ENCODE measurements around the gene ZNF316.

DNA sequence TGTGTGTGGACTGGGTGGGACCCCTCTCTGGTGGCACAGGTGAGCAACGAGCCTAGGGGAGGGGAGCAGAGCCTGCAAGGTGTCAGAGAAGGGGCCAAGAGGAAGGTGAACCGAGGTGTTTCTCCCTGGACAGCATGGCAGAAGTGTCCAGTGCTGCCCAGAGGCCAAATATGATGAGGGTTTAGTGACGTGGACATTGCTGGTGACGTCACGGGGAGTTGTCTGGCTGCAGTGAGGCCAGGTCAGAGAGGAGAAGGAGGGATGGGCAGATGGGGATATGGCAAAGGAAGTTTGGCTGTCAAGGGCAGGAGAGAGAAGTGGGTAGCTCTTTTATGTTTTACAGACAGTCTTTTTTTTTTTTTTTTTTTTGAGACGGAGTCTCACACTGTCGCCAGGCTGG lies 24.3 kb upstream of the ZNF316 start:
- TF ChIP-seq, protein P1, sequence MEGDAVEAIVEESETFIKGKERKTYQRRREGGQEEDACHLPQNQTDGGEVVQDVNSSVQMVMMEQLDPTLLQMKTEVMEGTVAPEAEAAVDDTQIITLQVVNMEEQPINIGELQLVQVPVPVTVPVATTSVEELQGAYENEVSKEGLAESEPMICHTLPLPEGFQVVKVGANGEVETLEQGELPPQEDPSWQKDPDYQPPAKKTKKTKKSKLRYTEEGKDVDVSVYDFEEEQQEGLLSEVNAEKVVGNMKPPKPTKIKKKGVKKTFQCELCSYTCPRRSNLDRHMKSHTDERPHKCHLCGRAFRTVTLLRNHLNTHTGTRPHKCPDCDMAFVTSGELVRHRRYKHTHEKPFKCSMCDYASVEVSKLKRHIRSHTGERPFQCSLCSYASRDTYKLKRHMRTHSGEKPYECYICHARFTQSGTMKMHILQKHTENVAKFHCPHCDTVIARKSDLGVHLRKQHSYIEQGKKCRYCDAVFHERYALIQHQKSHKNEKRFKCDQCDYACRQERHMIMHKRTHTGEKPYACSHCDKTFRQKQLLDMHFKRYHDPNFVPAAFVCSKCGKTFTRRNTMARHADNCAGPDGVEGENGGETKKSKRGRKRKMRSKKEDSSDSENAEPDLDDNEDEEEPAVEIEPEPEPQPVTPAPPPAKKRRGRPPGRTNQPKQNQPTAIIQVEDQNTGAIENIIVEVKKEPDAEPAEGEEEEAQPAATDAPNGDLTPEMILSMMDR (IDR thresholded peaks at IDR 0.05 in 2 of 3, conservative IDR thresholded peaks at IDR 0.05 in 1 of 3; ENCODE audit: control insufficient read depth in 2 of 3, extremely low read depth in 1 of 3, insufficient read depth in 1 of 3, low read depth in 3 of 3, low read length in 3 of 3), result no peak
- TF ChIP-seq, protein P2, sequence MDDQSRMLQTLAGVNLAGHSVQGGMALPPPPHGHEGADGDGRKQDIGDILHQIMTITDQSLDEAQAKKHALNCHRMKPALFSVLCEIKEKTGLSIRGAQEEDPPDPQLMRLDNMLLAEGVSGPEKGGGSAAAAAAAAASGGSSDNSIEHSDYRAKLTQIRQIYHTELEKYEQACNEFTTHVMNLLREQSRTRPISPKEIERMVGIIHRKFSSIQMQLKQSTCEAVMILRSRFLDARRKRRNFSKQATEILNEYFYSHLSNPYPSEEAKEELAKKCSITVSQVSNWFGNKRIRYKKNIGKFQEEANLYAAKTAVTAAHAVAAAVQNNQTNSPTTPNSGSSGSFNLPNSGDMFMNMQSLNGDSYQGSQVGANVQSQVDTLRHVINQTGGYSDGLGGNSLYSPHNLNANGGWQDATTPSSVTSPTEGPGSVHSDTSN (IDR thresholded peaks at IDR 0.05; ENCODE audit: insufficient replicate concordance, low read depth, low read length), result no peak
- TF ChIP-seq CBFB (IDR thresholded peaks at IDR 0.05; ENCODE audit: low read depth), result no peak
- TF ChIP-seq ZNF217 (IDR thresholded peaks at IDR 0.05), result no peak
- TF ChIP-seq CREM (IDR thresholded peaks at IDR 0.05; ENCODE audit: low read depth), result no peak
- no peak for TF ChIP-seq POLR2AphosphoS5 (IDR thresholded peaks at IDR 0.05; ENCODE audit: low read length)
- TF ChIP-seq EGR1 (IDR thresholded peaks at IDR 0.05; ENCODE audit: borderline replicate concordance in 1 of 2, low read depth in 2 of 2, low read length in 2 of 2), result no peak
- no peak for TF ChIP-seq EP300 (IDR thresholded peaks at IDR 0.05; ENCODE audit: borderline replicate concordance in 1 of 2, control insufficient read depth in 1 of 2, low read depth in 2 of 2, low read length in 2 of 2)
- TF ChIP-seq RCOR1 (conservative IDR thresholded peaks at IDR 0.05; ENCODE audit: low read depth, low read length), result no peak
